Measurements from ENCODE around the gene SCUBE1.

SCUBE1 gene

DNA sequence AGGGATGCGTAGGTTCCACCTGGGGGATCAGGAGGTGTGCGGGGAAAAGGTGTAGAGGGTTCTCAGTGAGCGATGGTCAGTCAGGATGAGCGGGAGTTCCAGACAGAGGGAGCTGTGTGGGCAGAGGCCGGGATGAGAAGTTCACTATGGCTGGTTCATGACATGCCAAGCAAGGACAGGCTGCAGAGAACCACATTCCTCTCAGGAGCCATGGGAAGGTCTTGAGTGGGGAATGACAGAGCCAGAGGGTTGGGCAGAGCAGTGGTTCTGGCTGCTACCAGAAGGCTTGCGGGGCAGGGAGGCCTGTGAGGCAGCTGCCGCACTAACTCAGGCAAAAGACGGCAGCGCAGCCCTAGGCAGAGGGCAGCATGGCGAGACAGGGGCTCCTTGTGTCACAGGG lies 66.1 kb downstream of the SCUBE1 start:
- Histone ChIP-seq H3K27ac (no peak overlapping the region), H3K36me3 (no peaks in the 10 kb centered on the region), H3K4me3 (ENCODE audit: low read depth in 1 of 2, low read length in 1 of 2) (no peak overlapping the region), H3K4me1 (ENCODE audit: control insufficient read depth in 1 of 2, insufficient read depth in 1 of 2, low read depth in 1 of 2, low read length in 1 of 2) (no peaks in the 10 kb centered on the region), H3K27me3 (no peaks in the 10 kb centered on the region), H3K9me3 (no peaks in the 10 kb centered on the region)
- TF ChIP-seq CTCF (IDR thresholded peaks at IDR 0.05), result no peak

DNA sequence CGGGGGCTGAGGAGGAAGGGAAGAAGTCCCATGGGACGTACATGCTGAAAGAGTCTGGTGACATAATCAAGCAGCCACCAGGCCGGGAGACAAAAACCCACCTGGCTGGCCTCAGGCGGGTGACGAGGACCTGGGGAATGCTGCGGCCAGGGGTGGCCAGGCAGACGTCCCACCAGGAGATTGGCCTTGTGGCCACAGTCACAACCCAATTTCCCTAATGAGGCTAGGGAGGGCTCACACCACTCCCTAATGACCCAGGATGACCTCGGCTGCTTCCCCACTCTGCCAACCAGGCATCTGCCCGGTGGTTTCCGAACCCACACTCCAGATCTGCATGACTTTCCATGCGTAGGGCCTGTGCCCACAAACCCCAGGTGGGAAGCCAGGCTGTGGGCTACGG lies 66.9 kb downstream of the SCUBE1 start:
- Histone ChIP-seq H3K27me3 (no peaks in the 10 kb centered on the region), H3K4me1 (ENCODE audit: control insufficient read depth in 1 of 2, insufficient read depth in 1 of 2, low read depth in 1 of 2, low read length in 1 of 2) (no peaks in the 10 kb centered on the region), H3K36me3 (no peaks in the 10 kb centered on the region), H3K27ac (no peak overlapping the region), H3K4me3 (ENCODE audit: low read depth in 1 of 2, low read length in 1 of 2) (no peak overlapping the region), H3K9me3 (no peaks in the 10 kb centered on the region)
- no peak for TF ChIP-seq CTCF (IDR thresholded peaks at IDR 0.05)

GRCh38 chr22:43275545-43276317 lies 67.4 kb downstream of the SCUBE1 start:
- Histone ChIP-seq H3K36me3 (no peaks in the 10 kb centered on the region), H3K4me3 (ENCODE audit: low read depth in 1 of 2, low read length in 1 of 2) (no peak overlapping the region), H3K27ac (no peak overlapping the region), H3K27me3 (no peaks in the 10 kb centered on the region), H3K4me1 (ENCODE audit: control insufficient read depth in 1 of 2, insufficient read depth in 1 of 2, low read depth in 1 of 2, low read length in 1 of 2) (no peaks in the 10 kb centered on the region), H3K9me3 (no peaks in the 10 kb centered on the region)
- TF ChIP-seq CTCF (IDR thresholded peaks at IDR 0.05), result no peak

GRCh38 chr22:43274595-43275240 lies 68.5 kb downstream of the SCUBE1 start:
- H3K27ac ChIP-seq, result no peak overlapping the region
- no peaks in the 10 kb centered on the region for H3K9me3 ChIP-seq
- no peak overlapping the region for H3K4me3 ChIP-seq (ENCODE audit: low read depth in 1 of 2, low read length in 1 of 2)
- no peak for TF ChIP-seq CTCF (IDR thresholded peaks at IDR 0.05)
- no peaks in the 10 kb centered on the region for H3K27me3 ChIP-seq
- no peaks in the 10 kb centered on the region for H3K36me3 ChIP-seq
- no peaks in the 10 kb centered on the region for H3K4me1 ChIP-seq (ENCODE audit: control insufficient read depth in 1 of 2, insufficient read depth in 1 of 2, low read depth in 1 of 2, low read length in 1 of 2)

DNA sequence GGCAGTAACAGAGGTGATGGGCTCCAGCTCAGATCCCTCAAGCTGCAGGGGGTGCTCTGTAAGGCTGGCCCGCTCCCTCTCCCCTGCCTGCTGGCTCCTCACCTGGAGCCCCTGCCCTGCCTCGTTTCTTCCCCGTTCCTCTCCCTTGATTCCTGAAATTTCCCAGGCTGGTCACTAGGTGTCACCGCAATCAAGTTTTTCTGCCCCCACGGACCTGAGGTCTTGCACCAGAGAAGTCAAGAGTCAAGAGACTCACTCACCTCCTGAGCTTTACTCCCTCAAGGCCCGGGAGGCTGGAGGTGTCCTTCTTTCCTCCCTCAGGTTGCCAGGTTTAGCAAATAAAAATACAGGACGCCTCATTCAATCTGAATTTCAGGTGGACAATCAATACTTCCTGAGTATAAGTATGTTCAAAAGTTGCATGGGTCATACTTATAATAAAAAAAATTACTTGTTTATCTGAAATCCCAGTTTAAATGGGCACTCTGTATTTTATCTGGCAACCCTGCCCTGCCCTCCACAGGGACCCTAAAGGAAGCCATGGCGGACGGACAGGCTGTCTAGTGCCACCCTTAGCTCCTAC lies 69.2 kb downstream of the SCUBE1 start:
- Histone ChIP-seq H3K27me3 (no peaks in the 10 kb centered on the region), H3K4me3 (ENCODE audit: low read depth in 1 of 2, low read length in 1 of 2) (no peak overlapping the region), H3K36me3 (no peaks in the 10 kb centered on the region), H3K27ac (no peak overlapping the region), H3K9me3 (no peaks in the 10 kb centered on the region), H3K4me1 (ENCODE audit: control insufficient read depth in 1 of 2, insufficient read depth in 1 of 2, low read depth in 1 of 2, low read length in 1 of 2) (no peaks in the 10 kb centered on the region)
- no peak for TF ChIP-seq CTCF (IDR thresholded peaks at IDR 0.05)
